ENCODE results near the gene XRCC2. TPM values are rescaled to one million over a fixed set of nuclear protein-coding genes. Genes with fewer than 3 reads are reported as not detected.
"Not testable (repeated sequence)": the region's sequence is repeated elsewhere in the genome, so short reads cannot be mapped to it uniquely, and the experiment has no call there.

The XRCC2 gene
- total and polyA plus RNA-seq, 2 donors (not counting 1 experiment from before 2014, with no cell fraction given): 0.66 to 1.5 TPM

DNA sequence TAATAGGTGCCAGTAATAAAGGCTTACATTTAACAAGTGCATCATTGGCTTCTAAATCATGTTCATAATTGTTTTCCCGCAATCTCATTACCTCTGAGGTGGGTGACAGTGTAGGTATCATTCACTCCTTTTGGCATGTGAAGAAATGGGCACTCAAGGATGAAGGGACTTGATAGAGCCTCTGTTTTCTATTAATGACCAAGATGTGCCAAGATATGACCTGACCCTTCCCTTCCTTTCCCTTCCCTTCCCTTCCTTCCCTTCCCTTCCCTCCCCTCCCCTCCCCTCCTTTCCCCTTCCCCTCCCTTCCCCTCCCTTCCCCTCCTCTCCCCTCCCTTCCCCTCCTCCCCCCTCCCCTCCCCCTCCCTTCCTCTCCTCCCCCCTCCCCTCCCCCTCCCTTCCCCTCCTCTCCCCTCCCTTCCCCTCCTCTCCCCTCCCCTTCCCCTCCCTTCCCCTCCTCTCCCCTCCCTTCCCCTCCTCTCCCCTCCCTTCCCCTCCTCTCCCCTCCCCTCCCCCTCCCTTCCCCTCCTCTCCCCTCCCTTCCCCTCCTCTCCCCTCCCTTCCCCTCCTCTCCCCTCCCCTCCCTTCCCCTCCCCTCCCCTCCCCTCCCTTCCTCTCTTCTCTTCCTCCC is 36.6 kb upstream of the XRCC2 start:
- H3K79me2 ChIP-seq (ENCODE audit: control insufficient read depth, insufficient read depth, low read length); H3K4me2 ChIP-seq (replicated peaks; ENCODE audit: low read depth, low read length, poor library complexity, severe bottlenecking); H3K36me3 ChIP-seq (replicated peaks in 1 of 2; ENCODE audit: control extremely low read depth in 1 of 2, control insufficient read depth in 1 of 2, extremely low read depth in 1 of 2, insufficient read depth in 2 of 2, low read length in 1 of 2); H3K27me3 Mint-ChIP-seq; H3K27me3 ChIP-seq (replicated peaks in 1 of 4; ENCODE audit: control extremely low read depth in 1 of 4, control insufficient read depth in 3 of 4, insufficient read depth in 4 of 4, low read length in 3 of 4); H3K4me1 Mint-ChIP-seq; H4K20me1 ChIP-seq (ENCODE audit: control insufficient read depth, insufficient read depth, low read length, poor library complexity, severe bottlenecking); POLR2A ChIA-PET; H3K4me3 Mint-ChIP-seq; H3K9me3 ChIP-seq (ENCODE audit: control extremely low read depth in 1 of 3, control insufficient read depth in 2 of 3, insufficient read depth in 1 of 3, low read length in 2 of 3); H3K27ac Mint-ChIP-seq; ATAC-seq (ENCODE audit: low read depth); H3K4me1 ChIP-seq (ENCODE audit: control insufficient read depth in 2 of 2, insufficient read depth in 2 of 2, low read length in 2 of 2); H3K9me3 Mint-ChIP-seq (ENCODE audit: insufficient read depth); intact Hi-C loops (cut with micrococcal nuclease); H3K9ac ChIP-seq (ENCODE audit: low read length); H3K4me3 ChIP-seq (ENCODE audit: control extremely low read depth in 1 of 5, extremely low read depth in 1 of 5, insufficient read depth in 1 of 5, low read depth in 2 of 5, low read length in 4 of 5); DNase-seq; H2AFZ ChIP-seq (ENCODE audit: insufficient read depth, low read depth, low read length, poor library complexity, severe bottlenecking); H3K27ac ChIP-seq (ENCODE audit: low read length in 2 of 2): not testable (repeated sequence)
- CTCF ChIA-PET: interaction anchor here (0.7 kb wide), 1 partner anchor 188 kb away, joined by 3 read pairs; no protein-coding TSS in a partner anchor
- no CpG with 5 or more reads among the region's 1 CpG for WGBS (ENCODE audit: insufficient coverage)

DNA sequence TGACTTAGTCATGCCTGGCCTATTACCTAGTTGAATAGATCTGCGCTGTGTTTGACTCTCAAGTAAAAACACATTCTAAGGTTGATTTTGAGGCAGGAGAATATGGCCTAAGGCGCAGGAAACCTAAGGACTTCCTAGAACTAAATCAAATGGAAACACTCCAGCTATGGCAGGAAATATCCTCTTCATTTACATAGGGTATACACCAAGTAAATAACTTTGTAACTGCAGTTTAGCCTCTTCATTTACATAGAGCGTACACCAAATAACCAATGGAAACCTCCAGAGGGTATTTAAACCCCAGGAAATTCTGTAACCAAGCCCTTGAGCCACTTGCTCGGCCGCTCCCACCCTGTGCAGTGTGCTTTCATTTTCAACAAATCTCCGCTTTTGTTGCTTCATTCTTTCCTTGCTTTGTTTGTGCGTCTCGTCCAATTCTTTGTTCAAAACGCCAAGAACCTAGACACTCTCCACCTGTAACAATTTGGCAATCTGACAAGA is 35.6 kb upstream of the XRCC2 start:
- Mint-ChIP-seq H3K4me3 (no peak overlapping the region), H3K27me3 (peaks cover 7% of the 10 kb centered on the region), H3K4me1 (no peaks in the 10 kb centered on the region), H3K9me3 (ENCODE audit: insufficient read depth) (no peaks in the 10 kb centered on the region), H3K27ac (no peak overlapping the region)
- DNase-seq (no peak), ATAC-seq (ENCODE audit: low read depth) (no peak)
- intact Hi-C loops (cut with micrococcal nuclease): no loop called here
- Histone ChIP-seq H3K4me2 (replicated peaks; ENCODE audit: low read depth, low read length, poor library complexity, severe bottlenecking) (no peak overlapping the region), H3K36me3 (replicated peaks in 1 of 2; ENCODE audit: control extremely low read depth in 1 of 2, control insufficient read depth in 1 of 2, extremely low read depth in 1 of 2, insufficient read depth in 2 of 2, low read length in 1 of 2) (no peaks in the 10 kb centered on the region), H3K79me2 (ENCODE audit: control insufficient read depth, insufficient read depth, low read length) (no peaks in the 10 kb centered on the region), H3K27me3 (replicated peaks in 1 of 4; ENCODE audit: control extremely low read depth in 1 of 4, control insufficient read depth in 3 of 4, insufficient read depth in 4 of 4, low read length in 3 of 4) (no peaks in the 10 kb centered on the region), H2AFZ (ENCODE audit: insufficient read depth, low read depth, low read length, poor library complexity, severe bottlenecking) (no peak overlapping the region), H3K9me3 (ENCODE audit: control extremely low read depth in 1 of 3, control insufficient read depth in 2 of 3, insufficient read depth in 1 of 3, low read length in 2 of 3) (no peaks in the 10 kb centered on the region), H3K9ac (ENCODE audit: low read length) (no peak overlapping the region), H3K4me1 (ENCODE audit: control insufficient read depth in 2 of 2, insufficient read depth in 2 of 2, low read length in 2 of 2) (no peaks in the 10 kb centered on the region), H3K27ac (ENCODE audit: low read length in 2 of 2) (no peak overlapping the region), H3K4me3 (ENCODE audit: control extremely low read depth in 1 of 5, extremely low read depth in 1 of 5, insufficient read depth in 1 of 5, low read depth in 2 of 5, low read length in 4 of 5) (no peak overlapping the region), H4K20me1 (ENCODE audit: control insufficient read depth, insufficient read depth, low read length, poor library complexity, severe bottlenecking) (no peaks in the 10 kb centered on the region)
- POLR2A ChIA-PET: no interaction called here
- 100% methylated on average over 3 of the region's 9 CpGs for WGBS (ENCODE audit: insufficient coverage)
- CTCF ChIA-PET: interaction anchor here (1.5 kb wide), 1 partner anchor 396 kb away, joined by 3 read pairs; no protein-coding TSS in a partner anchor
- TF ChIP-seq EZH2 (IDR thresholded peaks at IDR 0.05; ENCODE audit: borderline replicate concordance, insufficient read depth, low read depth, low read length, poor library complexity, severe bottlenecking): no peak

Data from B cell (primary cell).